GM12892 (cell line): Measurements from ENCODE around the gene EMX2.

Source experiments
- POLR2A ChIP-seq: IDR thresholded peaks from 2 replicates; pipeline ENCODE4 v1.6.1; 2011; ENCODE audit warnings: low read depth, low read length, control low read depth
- POLR2AphosphoS5 ChIP-seq: IDR thresholded peaks from 2 replicates; pipeline ENCODE4 v1.6.1; 2011; ENCODE audit warnings: low read depth, low read length, control low read depth

GRCh38 chr10:117574498-117575146, 32.1 kb downstream of the EMX2 start:
- TF ChIP-seq POLR2A (no peak), POLR2AphosphoS5 (no peak)
